OCI-LY3 (cell line): Measurements from ENCODE around the gene EGR1.

Experiments used
- CTCF ChIP-seq: fragments of 200-600, 300-600 bp; sonication (generic); IDR thresholded peaks from 2 replicates; pipeline ENCODE4 v1.5.1; 2014; ENCODE audit warnings: antibody characterized with exemption, low read length, low read depth
- EZH2phosphoT487 ChIP-seq: fragments of 200-600 bp; shearing (Covaris generic); IDR thresholded peaks from 2 replicates; pipeline ENCODE4 v1.6.1; 2018; ENCODE audit warnings: antibody characterized with exemption, mixed run types, low read depth

- TF ChIP-seq CTCF (no peak), EZH2phosphoT487 (no peak)
These were observed 17.2 kb upstream of the EGR1 start for GRCh38 chr5:138448070-138448469.
